SKM-1 treated with dmso at 0.1 percent for 144 hours (cell line): ENCODE data around the gene TRAF3IP1.

ENCODE experiments used
- DNase-seq: peaks from one replicate; lab custom pipeline; 2025; ENCODE audit not compliant: unreplicated experiment; lab: John Stamatoyannopoulos, UW

The TRAF3IP1 gene

GRCh38 chr2:238424313-238424700, 104.0 kb downstream of the TRAF3IP1 start:
- DNase-seq: no peak

GRCh38 chr2:238425505-238425978, 105.2 kb downstream of the TRAF3IP1 start:
- no peak for DNase-seq

GRCh38 chr2:238425979-238426567, 105.8 kb downstream of the TRAF3IP1 start:
- DNase-seq: no peak

GRCh38 chr2:238426568-238427434, 106.5 kb downstream of the TRAF3IP1 start, which contains the start of gene ASB1:
TSS of gene ASB1 (plus strand) at chr2:238426927. CDS start at chr2:238427071, 144 bp downstream.
- DNase-seq: peak; percentile 39

GRCh38 chr2:238427435-238428162, 107.3 kb downstream of the TRAF3IP1 start:
- no peak for DNase-seq

- no peak for DNase-seq
Observed at GRCh38 chr2:238428866-238429265, 108.5 kb downstream of the TRAF3IP1 start.

- DNase-seq: no peak
Observed at GRCh38 chr2:238430781-238431180, 110.5 kb downstream of the TRAF3IP1 start.

GRCh38 chr2:238431456-238431855, 111.1 kb downstream of the TRAF3IP1 start:
- DNase-seq: no peak

- DNase-seq: no peak
Observed at GRCh38 chr2:238433300-238433915, 113.1 kb downstream of the TRAF3IP1 start.

- DNase-seq: no peak
Observed at GRCh38 chr2:238433941-238434845, 113.9 kb downstream of the TRAF3IP1 start.

- no peak for DNase-seq
Observed at GRCh38 chr2:238434846-238435751, 114.8 kb downstream of the TRAF3IP1 start.

GRCh38 chr2:238435752-238436096, 115.4 kb downstream of the TRAF3IP1 start:
- no peak for DNase-seq

GRCh38 chr2:238438856-238439849, 118.8 kb downstream of the TRAF3IP1 start:
- no peak for DNase-seq

GRCh38 chr2:238439917-238440316, 119.6 kb downstream of the TRAF3IP1 start:
- no peak for DNase-seq

- no peak for DNase-seq
Observed at GRCh38 chr2:238440331-238440730, 120.0 kb downstream of the TRAF3IP1 start.

- no peak for DNase-seq
Observed at GRCh38 chr2:238440767-238441166, 120.4 kb downstream of the TRAF3IP1 start.

- no peak for DNase-seq
Observed at GRCh38 chr2:238441262-238442114, 121.2 kb downstream of the TRAF3IP1 start.
